NCI-H1436 (cell line): ENCODE measurements around the gene VPS18.

Experiments
- DNase-seq: peaks from one replicate; lab custom pipeline; 2025; lab: John Stamatoyannopoulos, UW

Gene VPS18

DNA sequence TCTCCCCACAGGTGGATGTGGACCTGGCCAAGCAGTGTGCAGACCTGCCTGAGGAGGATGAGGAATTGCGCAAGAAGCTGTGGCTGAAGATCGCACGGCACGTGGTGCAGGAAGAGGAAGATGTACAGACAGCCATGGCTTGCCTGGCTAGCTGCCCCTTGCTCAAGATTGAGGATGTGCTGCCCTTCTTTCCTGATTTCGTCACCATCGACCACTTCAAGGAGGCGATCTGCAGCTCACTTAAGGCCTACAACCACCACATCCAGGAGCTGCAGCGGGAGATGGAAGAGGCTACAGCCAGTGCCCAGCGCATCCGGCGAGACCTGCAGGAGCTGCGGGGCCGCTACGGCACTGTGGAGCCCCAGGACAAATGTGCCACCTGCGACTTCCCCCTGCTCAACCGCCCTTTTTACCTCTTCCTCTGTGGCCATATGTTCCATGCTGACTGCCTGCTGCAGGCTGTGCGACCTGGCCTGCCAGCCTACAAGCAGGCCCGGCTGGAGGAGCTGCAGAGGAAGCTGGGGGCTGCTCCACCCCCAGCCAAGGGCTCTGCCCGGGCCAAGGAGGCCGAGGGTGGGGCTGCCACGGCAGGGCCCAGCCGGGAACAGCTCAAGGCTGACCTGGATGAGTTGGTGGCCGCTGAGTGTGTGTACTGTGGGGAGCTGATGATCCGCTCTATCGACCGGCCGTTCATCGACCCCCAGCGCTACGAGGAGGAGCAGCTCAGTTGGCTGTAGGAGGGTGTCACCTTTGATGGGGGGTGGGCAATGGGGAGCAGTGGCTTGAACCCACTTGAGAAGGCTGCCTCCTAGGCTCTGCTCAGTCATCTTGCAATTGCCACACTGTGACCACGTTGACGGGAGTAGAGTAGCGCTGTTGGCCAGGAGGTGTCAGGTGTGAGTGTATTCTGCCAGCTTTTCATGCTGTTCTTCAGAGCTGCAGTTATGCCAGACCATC is 8.6 kb downstream of the VPS18 start:
- DNase-seq = no peak

- no peak for DNase-seq
Measured at GRCh38 chr15:40904552-40905201, 10.4 kb downstream of the VPS18 start.

- DNase-seq = peak; percentile 84
Measured at GRCh38 chr15:40906091-40906990, 12.1 kb downstream of the VPS18 start.

- DNase-seq = peak; percentile 23
Measured at GRCh38 chr15:40906991-40907802, 12.9 kb downstream of the VPS18 start.

GRCh38 chr15:40908095-40908494 is 13.8 kb downstream of the VPS18 start:
- DNase-seq = no peak

GRCh38 chr15:40909662-40910630 is 15.7 kb downstream of the VPS18 start:
- no peak for DNase-seq

DNA sequence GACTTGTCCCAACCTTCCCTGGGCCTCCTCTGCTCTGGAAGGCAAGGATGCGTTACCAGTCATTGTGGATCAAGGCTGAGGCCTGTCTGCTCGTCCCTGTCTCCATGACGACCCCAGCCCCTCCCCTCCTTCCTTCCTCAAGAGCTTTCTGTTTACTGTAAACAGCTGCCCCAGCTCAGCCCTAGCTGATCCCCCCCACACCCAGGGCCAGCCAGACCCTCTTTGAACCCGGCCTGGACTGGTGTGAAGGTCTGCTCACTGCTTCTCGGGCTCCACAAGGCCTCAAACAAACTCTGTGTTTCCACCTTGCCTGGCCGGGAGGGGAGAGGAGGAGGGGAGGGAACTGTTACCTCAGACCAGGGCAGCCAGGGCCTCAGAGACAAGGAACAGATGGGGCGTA is 16.9 kb downstream of the VPS18 start:
- peak; percentile 6 for DNase-seq

GRCh38 chr15:40911693-40912092 is 17.4 kb downstream of the VPS18 start:
- no peak for DNase-seq

- no peak for DNase-seq
Measured at GRCh38 chr15:40912478-40912877, 18.2 kb downstream of the VPS18 start.

DNA sequence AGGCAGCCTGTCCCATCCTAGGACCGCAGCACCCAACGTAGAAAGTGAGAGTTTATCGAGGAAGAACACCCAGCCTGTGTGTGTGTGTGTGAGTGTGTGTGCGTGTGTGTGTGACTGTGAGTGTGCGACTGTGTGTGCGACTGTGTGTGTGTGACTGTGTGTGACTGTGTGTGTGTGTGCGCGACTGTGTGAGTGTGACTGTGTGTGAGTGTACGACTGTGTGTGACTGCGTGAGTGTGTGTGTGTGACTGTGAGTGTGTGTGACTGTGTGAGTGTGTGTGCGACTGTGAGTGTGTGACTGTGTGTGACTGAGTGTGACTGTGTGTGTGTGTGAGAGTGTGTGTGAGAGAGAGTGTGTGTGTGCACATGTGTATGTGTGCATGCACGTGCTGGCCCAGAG is 19.8 kb downstream of the VPS18 start:
- DNase-seq = no peak

DNA sequence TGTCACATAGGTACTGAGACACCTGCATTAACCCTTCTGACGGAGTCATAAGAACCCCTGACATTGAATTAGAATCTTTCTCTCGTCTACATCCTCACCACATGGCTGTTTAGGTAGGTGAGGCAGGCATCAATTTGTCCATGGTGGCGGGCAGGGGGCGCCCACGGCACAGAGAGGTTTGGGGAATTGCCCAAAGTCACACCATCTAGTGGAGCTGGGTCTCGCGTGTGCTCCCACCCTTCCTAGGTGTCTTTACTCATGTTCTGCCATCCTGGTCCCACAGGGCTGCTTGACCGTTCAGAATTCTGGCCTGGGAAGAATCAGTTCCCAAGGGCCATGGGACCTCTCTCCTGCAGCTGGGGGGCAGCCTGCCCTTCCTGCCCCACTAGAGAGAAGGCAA is 20.2 kb downstream of the VPS18 start:
- no peak for DNase-seq

GRCh38 chr15:40915116-40915661 is 20.9 kb downstream of the VPS18 start:
- no peak for DNase-seq

GRCh38 chr15:40915679-40916078 is 21.4 kb downstream of the VPS18 start:
- DNase-seq = no peak

DNA sequence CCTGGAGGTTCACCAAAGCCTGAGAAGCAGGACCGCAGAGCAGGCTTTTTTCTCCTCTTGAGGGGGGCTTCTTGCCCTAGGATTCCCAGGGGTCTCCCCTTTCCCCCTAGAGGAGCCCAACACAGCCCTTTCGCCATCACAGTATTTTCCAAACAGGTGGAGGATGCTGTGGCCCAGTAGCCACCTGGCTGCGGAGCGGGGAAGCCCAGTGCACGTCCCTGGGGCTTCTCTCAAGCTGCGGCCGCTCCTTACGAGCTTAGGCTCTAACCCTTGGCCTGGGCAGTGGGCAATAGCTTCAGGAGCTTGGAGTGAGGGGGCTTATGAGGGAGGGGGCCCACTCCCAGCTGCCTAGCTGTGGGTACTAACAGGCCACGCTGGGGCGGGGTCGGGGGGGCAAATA is 23.3 kb downstream of the VPS18 start:
- DNase-seq = no peak

DNA sequence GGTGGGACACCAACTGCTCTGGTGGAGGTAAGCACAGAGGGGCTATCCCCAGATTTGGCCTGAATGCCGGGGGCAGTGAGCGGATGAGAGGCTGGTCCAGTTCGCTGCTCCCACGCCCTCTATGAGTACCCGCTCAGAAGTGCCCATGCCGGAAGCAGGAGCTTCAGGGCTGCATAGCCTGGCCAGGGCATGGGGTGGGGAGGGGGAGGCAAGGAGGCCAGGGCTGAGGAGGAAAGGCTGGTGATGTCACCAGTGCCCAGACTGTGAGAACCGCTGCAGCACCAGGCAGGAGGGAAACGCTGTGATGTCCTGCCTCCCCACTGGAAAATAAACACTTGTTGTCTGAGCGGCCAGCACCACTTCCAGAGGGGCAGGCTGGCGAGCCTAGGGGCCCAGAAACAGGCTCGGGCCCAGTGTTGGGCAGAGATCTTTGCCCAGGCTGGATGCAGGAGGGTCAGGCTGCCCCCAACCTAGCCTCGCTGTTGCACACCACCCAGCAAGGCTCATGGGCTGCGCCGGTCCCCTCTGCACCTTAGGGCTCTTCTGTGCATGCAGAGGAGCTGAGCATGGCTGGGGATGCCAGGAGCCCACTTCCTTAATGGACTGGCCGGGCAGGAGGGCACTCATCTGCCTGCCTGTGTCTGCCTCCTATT is 24.0 kb downstream of the VPS18 start:
- DNase-seq = peak; percentile 25

- DNase-seq = peak; percentile 48
Measured at GRCh38 chr15:40918799-40919392, 24.6 kb downstream of the VPS18 start.

GRCh38 chr15:40921949-40922607 is 27.8 kb downstream of the VPS18 start:
- DNase-seq = no peak

DNA sequence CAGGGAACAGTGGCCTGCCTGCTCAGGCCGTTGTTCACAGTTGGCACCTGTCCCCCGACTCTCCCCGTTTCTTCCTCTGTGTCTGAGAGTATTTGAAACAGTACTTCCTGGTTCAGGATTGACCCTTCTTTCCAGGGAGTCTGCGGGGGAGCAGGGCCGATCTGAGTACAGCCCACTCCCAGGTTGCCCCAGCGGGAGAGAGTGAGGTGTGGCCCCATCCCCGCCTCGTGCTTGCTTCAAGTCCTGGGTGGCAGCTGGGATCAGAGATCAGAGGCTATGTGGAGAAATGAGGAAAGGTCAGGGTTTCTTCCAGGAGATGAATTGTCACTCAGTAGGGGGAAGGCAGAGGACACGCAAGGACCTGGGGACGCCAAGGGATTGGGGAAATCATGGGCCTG is 28.4 kb downstream of the VPS18 start:
- DNase-seq = no peak
